Liver (tissue), 9 donors: ENCODE measurements around the gene SIK3. TPM values are rescaled to one million over a fixed set of nuclear protein-coding genes. Genes with fewer than 3 reads are reported as not detected.

Source experiments
- DNase-seq: peaks from one replicate; pipeline ENCODE4 v3.0.0-alpha.2; 2017; ENCODE audit warnings: low spot score
- H3K27ac ChIP-seq, 2 donors: one replicate each; pipeline ENCODE4 v1.7.0; 2013; ENCODE audit warnings: inconsistent platforms in 2 of 2, low read length in 2 of 2, control low read depth in 1 of 2, low read depth in 1 of 2, mild to moderate bottlenecking in 1 of 2
- H3K27me3 ChIP-seq, 4 donors: one replicate each; pipeline versions ENCODE4 v1.6.1 to v1.7.0; 2013; ENCODE audit warnings: low read length in 3 of 4, inconsistent platforms in 1 of 4, mild to moderate bottlenecking in 1 of 4, moderate library complexity in 1 of 4; ENCODE audit not compliant: control insufficient read depth in 4 of 4, insufficient read depth in 4 of 4
- H3K36me3 ChIP-seq, 4 donors: one replicate each; pipeline versions ENCODE4 v1.6.1 to v1.7.0; 2013; ENCODE audit warnings: low read length in 3 of 4, mild to moderate bottlenecking in 3 of 4, low read depth in 1 of 4, moderate library complexity in 1 of 4; ENCODE audit not compliant: control insufficient read depth in 4 of 4, insufficient read depth in 3 of 4
- H3K4me1 ChIP-seq, 4 donors: one replicate each; pipeline versions ENCODE4 v1.6.1 to v1.7.0; 2013; ENCODE audit warnings: low read length in 3 of 4, mild to moderate bottlenecking in 3 of 4, moderate library complexity in 1 of 4; ENCODE audit not compliant: control insufficient read depth in 4 of 4, insufficient read depth in 4 of 4
- H3K4me3 ChIP-seq, 3 donors: one replicate each; pipeline versions ENCODE4 v1.6.1 to v1.7.0; 2013; ENCODE audit warnings: low read length in 3 of 3, control low read depth in 1 of 3, low read depth in 1 of 3, mild to moderate bottlenecking in 1 of 3
- H3K9ac ChIP-seq, 2 donors: one replicate each; pipeline ENCODE4 v1.7.0; 2013; ENCODE audit warnings: low read length in 2 of 2, mild to moderate bottlenecking in 2 of 2, moderate library complexity in 2 of 2, control low read depth in 1 of 2, low read depth in 1 of 2
- H3K9me3 ChIP-seq, 4 donors: one replicate each; pipeline versions ENCODE4 v1.6.1 to v1.7.0; 2013; ENCODE audit warnings: low read length in 3 of 4; ENCODE audit not compliant: control insufficient read depth in 4 of 4
- EGR1 ChIP-seq, 2 donors: IDR thresholded peaks; 2 replicates each; pipeline ENCODE4 v1.6.1; 2016 to 2018; ENCODE audit warnings: antibody characterized with exemption in 2 of 2, low read depth in 2 of 2
- FOXA1 ChIP-seq: IDR thresholded peaks from 2 replicates; pipeline ENCODE4 v1.6.1; 2016; ENCODE audit warnings: antibody characterized with exemption
- FOXA2 ChIP-seq: IDR thresholded peaks from 2 replicates; pipeline ENCODE4 v1.6.1; 2016; ENCODE audit warnings: antibody characterized with exemption
- GABPA ChIP-seq, 2 donors: IDR thresholded peaks in 1 of 2; conservative IDR thresholded peaks in 1 of 2; 2 replicates each; pipeline ENCODE4 v1.6.1; 2016; ENCODE audit warnings: antibody characterized with exemption in 2 of 2, mild to moderate bottlenecking in 1 of 2, moderate library complexity in 1 of 2
- HNF4A ChIP-seq, 2 donors: conservative IDR thresholded peaks; 2 replicates each; pipeline ENCODE4 v1.6.1; 2016; ENCODE audit warnings: antibody characterized with exemption in 2 of 2, mild to moderate bottlenecking in 2 of 2
- HNF4G ChIP-seq: IDR thresholded peaks from 2 replicates; pipeline ENCODE4 v1.6.1; 2016; ENCODE audit warnings: antibody characterized with exemption
- JUND ChIP-seq, 2 donors: IDR thresholded peaks; 2 replicates each; pipeline ENCODE4 v1.6.1; 2016; ENCODE audit warnings: antibody characterized with exemption in 2 of 2
- NR2F2 ChIP-seq: IDR thresholded peaks from 2 replicates; pipeline ENCODE4 v1.6.1; 2016; ENCODE audit warnings: antibody characterized with exemption
- RAD21 ChIP-seq, 2 donors: IDR thresholded peaks; 2 replicates each; pipeline ENCODE4 v1.6.1; 2016; ENCODE audit warnings: antibody characterized with exemption in 2 of 2, mild to moderate bottlenecking in 2 of 2
- RXRA ChIP-seq, 2 donors: IDR thresholded peaks; 2 replicates each; pipeline ENCODE4 v1.6.1; 2017 to 2018; ENCODE audit warnings: antibody characterized with exemption in 2 of 2, mild to moderate bottlenecking in 1 of 2
- YY1 ChIP-seq: IDR thresholded peaks from 2 replicates; pipeline ENCODE4 v1.6.1; 2016; ENCODE audit warnings: antibody characterized with exemption, mild to moderate bottlenecking
- WGBS: extraction: QIAGEN DNeasy Blood & Tissue Kit; methylation state at CpG from one replicate; pipeline ENCODE4 v1.1.7; 2013; 5-methylcytosine and 5-hydroxymethylcytosine counted together
- polyA plus RNA-seq, 2 donors: library from polyadenylated mRNA; stranded (reverse) in 1 of 2; unstranded in 1 of 2; fragments of 200-250 nt in 1 of 2; fragments of >200 nt in 1 of 2; fragmentation: Nextera tagmentation in 1 of 2; extraction: Ambion mirVana in 1 of 2; gene quantifications; one replicate each; pipeline versions ENCODE4 v1.2.1 to v1.2.3, GENCODE V29; 2013 to 2015
- total RNA-seq, 2 donors: library from RNA; depleted of rRNA; stranded (reverse); fragments of >200 nt; gene quantifications; one replicate each; pipeline ENCODE4 v1.2.3, GENCODE V29; 2014
- TF ChIP-seq, protein P1 (sequence below): IDR thresholded peaks from 2 replicates; pipeline ENCODE4 v1.6.1; 2016; ENCODE audit warnings: antibody characterized with exemption, mild to moderate bottlenecking
- TF ChIP-seq, protein P2 (sequence below): IDR thresholded peaks from 2 replicates; pipeline ENCODE4 v1.6.1; 2016; ENCODE audit warnings: antibody characterized with exemption
- TF ChIP-seq, protein P3 (sequence below): fragments of 150-350 bp; IDR thresholded peaks from 2 replicates; pipeline ENCODE4 v1.5.1; 2017; ENCODE audit warnings: improper control_type of control experiment, low read depth, low read length; ENCODE audit not compliant: missing input control
- donor health status: healthy.
- donor health status: healthy.
- donor health status: healthy.
- donor health status: healthy.
- donor health status: healthy.

Gene SIK3
- total and polyA plus RNA-seq, 4 donors = 6.9 to 52.4 (median 14.4) TPM

- TF ChIP-seq YY1 (no peak), EGR1 (IDR thresholded peaks at IDR 0.05; ENCODE audit: low read depth in 2 of 2) (no peak)
Measured at GRCh38 chr11:116970485-116971292, 127.5 kb downstream of the SIK3 start (continued).

GRCh38 chr11:116969694-116970093 is 128.5 kb downstream of the SIK3 start:
- Histone ChIP-seq H3K9me3 (no peaks in the 10 kb centered on the region), H3K27ac (no peak overlapping the region), H3K27me3 (no peaks in the 10 kb centered on the region), H3K36me3 (no peaks in the 10 kb centered on the region), H3K4me3 (no peak overlapping the region), H3K9ac (no peak overlapping the region), H3K4me1 (peaks cover 0 to 10% (median 4%) of the 10 kb centered on the region in 4 donors)
- 83% methylated on average over 2 of the region's 2 CpGs for WGBS
- TF ChIP-seq, protein P1, sequence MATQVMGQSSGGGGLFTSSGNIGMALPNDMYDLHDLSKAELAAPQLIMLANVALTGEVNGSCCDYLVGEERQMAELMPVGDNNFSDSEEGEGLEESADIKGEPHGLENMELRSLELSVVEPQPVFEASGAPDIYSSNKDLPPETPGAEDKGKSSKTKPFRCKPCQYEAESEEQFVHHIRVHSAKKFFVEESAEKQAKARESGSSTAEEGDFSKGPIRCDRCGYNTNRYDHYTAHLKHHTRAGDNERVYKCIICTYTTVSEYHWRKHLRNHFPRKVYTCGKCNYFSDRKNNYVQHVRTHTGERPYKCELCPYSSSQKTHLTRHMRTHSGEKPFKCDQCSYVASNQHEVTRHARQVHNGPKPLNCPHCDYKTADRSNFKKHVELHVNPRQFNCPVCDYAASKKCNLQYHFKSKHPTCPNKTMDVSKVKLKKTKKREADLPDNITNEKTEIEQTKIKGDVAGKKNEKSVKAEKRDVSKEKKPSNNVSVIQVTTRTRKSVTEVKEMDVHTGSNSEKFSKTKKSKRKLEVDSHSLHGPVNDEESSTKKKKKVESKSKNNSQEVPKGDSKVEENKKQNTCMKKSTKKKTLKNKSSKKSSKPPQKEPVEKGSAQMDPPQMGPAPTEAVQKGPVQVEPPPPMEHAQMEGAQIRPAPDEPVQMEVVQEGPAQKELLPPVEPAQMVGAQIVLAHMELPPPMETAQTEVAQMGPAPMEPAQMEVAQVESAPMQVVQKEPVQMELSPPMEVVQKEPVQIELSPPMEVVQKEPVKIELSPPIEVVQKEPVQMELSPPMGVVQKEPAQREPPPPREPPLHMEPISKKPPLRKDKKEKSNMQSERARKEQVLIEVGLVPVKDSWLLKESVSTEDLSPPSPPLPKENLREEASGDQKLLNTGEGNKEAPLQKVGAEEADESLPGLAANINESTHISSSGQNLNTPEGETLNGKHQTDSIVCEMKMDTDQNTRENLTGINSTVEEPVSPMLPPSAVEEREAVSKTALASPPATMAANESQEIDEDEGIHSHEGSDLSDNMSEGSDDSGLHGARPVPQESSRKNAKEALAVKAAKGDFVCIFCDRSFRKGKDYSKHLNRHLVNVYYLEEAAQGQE = no peak
- TF ChIP-seq NR2F2 (no peak), JUND (IDR thresholded peaks at IDR 0.05) (no peak), GABPA (IDR thresholded peaks at IDR 0.05 in 1 of 2, conservative IDR thresholded peaks at IDR 0.05 in 1 of 2) (no peak), HNF4G (no peak), FOXA2 (no peak), HNF4A (conservative IDR thresholded peaks at IDR 0.05) (no peak), FOXA1 (no peak), RXRA (IDR thresholded peaks at IDR 0.05) (no peak), YY1 (no peak)
- TF ChIP-seq, protein P2, sequence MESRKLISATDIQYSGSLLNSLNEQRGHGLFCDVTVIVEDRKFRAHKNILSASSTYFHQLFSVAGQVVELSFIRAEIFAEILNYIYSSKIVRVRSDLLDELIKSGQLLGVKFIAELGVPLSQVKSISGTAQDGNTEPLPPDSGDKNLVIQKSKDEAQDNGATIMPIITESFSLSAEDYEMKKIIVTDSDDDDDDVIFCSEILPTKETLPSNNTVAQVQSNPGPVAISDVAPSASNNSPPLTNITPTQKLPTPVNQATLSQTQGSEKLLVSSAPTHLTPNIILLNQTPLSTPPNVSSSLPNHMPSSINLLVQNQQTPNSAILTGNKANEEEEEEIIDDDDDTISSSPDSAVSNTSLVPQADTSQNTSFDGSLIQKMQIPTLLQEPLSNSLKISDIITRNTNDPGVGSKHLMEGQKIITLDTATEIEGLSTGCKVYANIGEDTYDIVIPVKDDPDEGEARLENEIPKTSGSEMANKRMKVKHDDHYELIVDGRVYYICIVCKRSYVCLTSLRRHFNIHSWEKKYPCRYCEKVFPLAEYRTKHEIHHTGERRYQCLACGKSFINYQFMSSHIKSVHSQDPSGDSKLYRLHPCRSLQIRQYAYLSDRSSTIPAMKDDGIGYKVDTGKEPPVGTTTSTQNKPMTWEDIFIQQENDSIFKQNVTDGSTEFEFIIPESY = no peak
- TF ChIP-seq, protein P3, sequence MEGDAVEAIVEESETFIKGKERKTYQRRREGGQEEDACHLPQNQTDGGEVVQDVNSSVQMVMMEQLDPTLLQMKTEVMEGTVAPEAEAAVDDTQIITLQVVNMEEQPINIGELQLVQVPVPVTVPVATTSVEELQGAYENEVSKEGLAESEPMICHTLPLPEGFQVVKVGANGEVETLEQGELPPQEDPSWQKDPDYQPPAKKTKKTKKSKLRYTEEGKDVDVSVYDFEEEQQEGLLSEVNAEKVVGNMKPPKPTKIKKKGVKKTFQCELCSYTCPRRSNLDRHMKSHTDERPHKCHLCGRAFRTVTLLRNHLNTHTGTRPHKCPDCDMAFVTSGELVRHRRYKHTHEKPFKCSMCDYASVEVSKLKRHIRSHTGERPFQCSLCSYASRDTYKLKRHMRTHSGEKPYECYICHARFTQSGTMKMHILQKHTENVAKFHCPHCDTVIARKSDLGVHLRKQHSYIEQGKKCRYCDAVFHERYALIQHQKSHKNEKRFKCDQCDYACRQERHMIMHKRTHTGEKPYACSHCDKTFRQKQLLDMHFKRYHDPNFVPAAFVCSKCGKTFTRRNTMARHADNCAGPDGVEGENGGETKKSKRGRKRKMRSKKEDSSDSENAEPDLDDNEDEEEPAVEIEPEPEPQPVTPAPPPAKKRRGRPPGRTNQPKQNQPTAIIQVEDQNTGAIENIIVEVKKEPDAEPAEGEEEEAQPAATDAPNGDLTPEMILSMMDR = no peak
- no peak for DNase-seq

- H3K4me1 ChIP-seq = no peaks in the 10 kb centered on the region
- WGBS = 94% methylated on average over 4 of the region's 4 CpGs
Measured at GRCh38 chr11:116964269-116964668, 134.0 kb downstream of the SIK3 start.

More at GRCh38 chr11:116964269-116964668, 134.0 kb downstream of the SIK3 start:
- H3K9ac ChIP-seq = no peak overlapping the region
- H3K27me3 ChIP-seq = no peaks in the 10 kb centered on the region
- no peak for DNase-seq
- no peaks in the 10 kb centered on the region for H3K36me3 ChIP-seq
- H3K9me3 ChIP-seq = no peaks in the 10 kb centered on the region
- no peak overlapping the region for H3K4me3 ChIP-seq
- no peak overlapping the region for H3K27ac ChIP-seq
- TF ChIP-seq FOXA1 = no peak
- TF ChIP-seq, protein P3 = no peak
- TF ChIP-seq YY1 = no peak
- no peak for TF ChIP-seq RXRA (IDR thresholded peaks at IDR 0.05)
- TF ChIP-seq, protein P2 = no peak
- TF ChIP-seq GABPA (IDR thresholded peaks at IDR 0.05 in 1 of 2, conservative IDR thresholded peaks at IDR 0.05 in 1 of 2) = no peak
- no peak for TF ChIP-seq RAD21 (IDR thresholded peaks at IDR 0.05)
